Lung (tissue), 12 donors: ENCODE data around the gene SPI1. TPM values are rescaled to one million over a fixed set of nuclear protein-coding genes. Genes with fewer than 3 reads are reported as not detected.

Source experiments
- ATAC-seq: fragments of 200-7000 bp; cut with Tn5 transposase; one replicate; pipeline ENCODE4 v1.9.1; 2020; ENCODE audit warnings: moderate number of reproducible peaks; ENCODE audit not compliant: insufficient read depth, low FRiP score
- DNase-seq, 3 donors: peaks; one replicate each; pipeline ENCODE4 v3.0.0-alpha.2; 2013 to 2017
- H3K27ac ChIP-seq, 2 donors: one replicate each; pipeline ENCODE4 v1.5.1; 2013; ENCODE audit warnings: mild to moderate bottlenecking in 2 of 2, moderate library complexity in 2 of 2, control low read depth in 1 of 2, inconsistent platforms in 1 of 2, low read depth in 1 of 2, low read length in 1 of 2
- H3K27me3 ChIP-seq, 3 donors: one replicate each; pipeline ENCODE4 v1.5.1; 2013; ENCODE audit warnings: low read length in 2 of 3; ENCODE audit not compliant: control insufficient read depth in 3 of 3, insufficient read depth in 3 of 3
- H3K36me3 ChIP-seq, 4 donors: one replicate each; pipeline ENCODE4 v1.5.1; 2013; ENCODE audit warnings: low read length in 4 of 4, mild to moderate bottlenecking in 1 of 4, moderate library complexity in 1 of 4; ENCODE audit not compliant: control insufficient read depth in 4 of 4, insufficient read depth in 4 of 4
- H3K4me1 ChIP-seq, 5 donors: one replicate each; pipeline ENCODE4 v1.5.1; 2013; ENCODE audit warnings: low read length in 5 of 5, mild to moderate bottlenecking in 2 of 5, moderate library complexity in 1 of 5; ENCODE audit not compliant: control insufficient read depth in 5 of 5, insufficient read depth in 5 of 5
- H3K4me3 ChIP-seq: one replicate; pipeline ENCODE4 v1.5.1; 2013; ENCODE audit warnings: mild to moderate bottlenecking, control low read depth, moderate library complexity
- H3K9ac ChIP-seq, 2 donors: one replicate each; pipeline ENCODE4 v1.5.1; 2013; ENCODE audit warnings: low read length in 2 of 2, control low read depth in 1 of 2; ENCODE audit not compliant: insufficient read depth in 1 of 2
- H3K9me3 ChIP-seq, 4 donors: one replicate each; pipeline ENCODE4 v1.5.1; 2013; ENCODE audit warnings: low read length in 3 of 4, mild to moderate bottlenecking in 1 of 4, moderate library complexity in 1 of 4; ENCODE audit not compliant: control insufficient read depth in 4 of 4, insufficient read depth in 3 of 4
- WGBS, 2 donors: extraction: QIAGEN DNeasy Blood & Tissue Kit; methylation state at CpG; one replicate each; pipeline ENCODE4 v1.1.7; 2013; 5-methylcytosine and 5-hydroxymethylcytosine counted together
- polyA plus RNA-seq, 2 donors: library from polyadenylated mRNA; stranded (reverse); fragments of 200-250 nt; gene quantifications; one replicate each; pipeline ENCODE4 v1.2.1, GENCODE V29; 2013
- total RNA-seq, 2 donors: library from RNA; depleted of rRNA in 1 of 2; stranded (reverse); fragments of >200 nt in 1 of 2; gene quantifications; one replicate each; pipeline ENCODE4 v1.2.1, GENCODE V29; 2014 to 2021
- TF ChIP-seq, protein P1 (sequence below): IDR thresholded peaks from 2 replicates; pipeline ENCODE4 v1.5.1; 2012; ENCODE audit warnings: mild to moderate bottlenecking; ENCODE audit errors: control extremely low read depth, extremely low read depth
- donor health status: control.
- donor health status: control.
- donor health status: Bipolar disorder and iron deficiency.
- donor health status: healthy.
- donor health status: DM: yes; HTN: yes; CAD: no.

The SPI1 gene
- total and polyA plus RNA-seq, 4 donors: 27.6 to 344 (median 156) TPM

DNA sequence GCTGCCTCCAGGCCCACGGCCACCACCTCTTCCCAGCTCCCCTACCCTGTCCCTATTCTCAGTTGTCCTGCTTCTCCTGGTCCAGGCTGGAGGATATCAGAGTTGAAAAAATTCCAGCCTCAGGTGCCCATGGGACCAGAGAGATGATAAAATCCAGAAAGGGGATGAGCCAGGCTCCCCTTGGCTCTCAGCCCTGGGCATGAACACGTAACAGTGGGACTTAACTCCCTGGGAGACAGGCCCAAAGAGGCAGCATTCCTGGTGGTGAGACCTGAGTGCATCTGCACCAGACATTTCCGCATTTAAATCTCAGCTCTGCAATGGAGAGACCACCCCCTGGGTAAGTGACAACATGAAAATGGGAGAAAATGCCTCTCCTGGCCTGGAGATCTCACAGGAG lies 19.7 kb upstream of the SPI1 start:
- Histone ChIP-seq H3K27ac (no peak overlapping the region), H3K4me1 (peaks cover 0 to 19% (median 8%) of the 10 kb centered on the region in 5 donors), H3K36me3 (no peaks in the 10 kb centered on the region), H3K27me3 (no peaks in the 10 kb centered on the region), H3K9me3 (no peaks in the 10 kb centered on the region), H3K4me3 (no peak overlapping the region), H3K9ac (no peak overlapping the region)
- 91 to 93% methylated on average over 3 of the region's 3 CpGs for WGBS, 2 donors
- DNase-seq: peak in 1 of 3 donors; percentile 2
- no peak for ATAC-seq
- TF ChIP-seq, protein P1, sequence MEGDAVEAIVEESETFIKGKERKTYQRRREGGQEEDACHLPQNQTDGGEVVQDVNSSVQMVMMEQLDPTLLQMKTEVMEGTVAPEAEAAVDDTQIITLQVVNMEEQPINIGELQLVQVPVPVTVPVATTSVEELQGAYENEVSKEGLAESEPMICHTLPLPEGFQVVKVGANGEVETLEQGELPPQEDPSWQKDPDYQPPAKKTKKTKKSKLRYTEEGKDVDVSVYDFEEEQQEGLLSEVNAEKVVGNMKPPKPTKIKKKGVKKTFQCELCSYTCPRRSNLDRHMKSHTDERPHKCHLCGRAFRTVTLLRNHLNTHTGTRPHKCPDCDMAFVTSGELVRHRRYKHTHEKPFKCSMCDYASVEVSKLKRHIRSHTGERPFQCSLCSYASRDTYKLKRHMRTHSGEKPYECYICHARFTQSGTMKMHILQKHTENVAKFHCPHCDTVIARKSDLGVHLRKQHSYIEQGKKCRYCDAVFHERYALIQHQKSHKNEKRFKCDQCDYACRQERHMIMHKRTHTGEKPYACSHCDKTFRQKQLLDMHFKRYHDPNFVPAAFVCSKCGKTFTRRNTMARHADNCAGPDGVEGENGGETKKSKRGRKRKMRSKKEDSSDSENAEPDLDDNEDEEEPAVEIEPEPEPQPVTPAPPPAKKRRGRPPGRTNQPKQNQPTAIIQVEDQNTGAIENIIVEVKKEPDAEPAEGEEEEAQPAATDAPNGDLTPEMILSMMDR: no peak

DNA sequence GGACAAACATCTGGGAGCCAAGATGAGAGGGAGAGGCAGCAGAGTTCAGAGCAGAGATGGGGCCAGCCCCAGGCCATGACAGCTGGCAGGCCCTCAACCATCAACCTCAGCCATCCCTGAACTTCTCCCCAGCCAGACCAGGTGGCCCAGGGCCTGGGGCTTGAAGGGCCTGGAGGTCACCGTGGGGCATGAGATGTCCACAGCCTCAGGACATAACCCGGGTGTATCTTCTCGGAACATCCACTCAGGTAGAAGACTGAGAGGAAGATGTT lies 17.6 kb upstream of the SPI1 start:
- Histone ChIP-seq H3K4me1 (peaks cover 0 to 23% (median 8%) of the 10 kb centered on the region in 5 donors), H3K9me3 (no peaks in the 10 kb centered on the region), H3K36me3 (no peaks in the 10 kb centered on the region), H3K9ac (no peak overlapping the region), H3K4me3 (no peak overlapping the region), H3K27ac (peak overlapping the region in 1 of 2 donors; percentile 98), H3K27me3 (no peaks in the 10 kb centered on the region)
- WGBS, 2 donors: 91 to 92% methylated on average over 3 of the region's 3 CpGs
- TF ChIP-seq, protein P1: no peak
- DNase-seq (peak in 1 of 3 donors; percentile 8), ATAC-seq (no peak)

DNA sequence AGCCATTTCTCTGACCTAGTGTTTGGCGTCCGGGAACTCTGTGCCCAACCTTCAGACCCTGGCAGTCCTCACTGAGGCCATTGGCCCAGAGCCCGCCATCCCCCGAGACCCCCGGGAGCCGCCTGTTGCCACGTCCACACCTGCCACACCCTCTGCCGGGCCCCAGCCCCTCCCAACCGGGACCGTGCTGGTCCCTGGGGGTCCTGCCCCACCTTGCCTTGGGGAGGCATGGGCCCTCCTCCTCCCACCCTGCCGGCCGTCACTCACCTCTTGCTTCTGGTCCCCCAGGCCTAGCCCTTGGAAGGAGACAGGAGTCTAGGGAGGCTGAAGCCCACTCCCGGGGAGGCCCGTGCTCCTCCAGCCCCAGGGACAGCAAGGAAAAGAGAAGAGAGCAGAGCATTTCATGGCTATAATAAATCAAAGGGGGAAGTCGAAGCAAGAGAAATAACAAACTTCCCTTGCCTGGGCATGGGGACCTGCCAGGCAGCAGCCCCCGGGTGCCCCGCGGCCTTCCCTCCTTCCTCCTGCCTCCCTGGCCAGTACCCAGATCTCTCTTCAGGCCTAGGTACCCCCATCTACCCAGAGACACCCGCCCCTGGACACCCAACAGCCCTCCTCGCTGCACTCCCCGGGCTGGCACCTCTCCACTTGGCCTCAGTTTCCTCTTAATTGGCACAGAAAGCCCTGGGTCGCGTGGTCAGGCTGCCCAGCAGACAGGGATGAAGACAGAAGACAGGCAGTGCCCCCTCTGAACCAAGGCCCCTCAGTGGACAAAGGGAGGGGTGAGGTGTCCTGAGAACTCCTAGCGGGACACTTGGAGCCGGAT lies 17.1 kb upstream of the SPI1 start:
- 33 to 67% methylated on average over 25 of the region's 25 CpGs for WGBS, 2 donors
- DNase-seq (peak in 1 of 3 donors; percentile 8), ATAC-seq (no peak)
- Histone ChIP-seq H3K4me3 (no peak overlapping the region), H3K27ac (peak overlapping the region; percentile 24 to 98), H3K27me3 (no peaks in the 10 kb centered on the region), H3K4me1 (peaks cover 0 to 22% (median 8%) of the 10 kb centered on the region in 5 donors), H3K9ac (no peak overlapping the region), H3K9me3 (no peaks in the 10 kb centered on the region), H3K36me3 (no peaks in the 10 kb centered on the region)
- TF ChIP-seq, protein P1: no peak
